ENCODE data around the gene RNF157.

- TF ChIP-seq POLR2AphosphoS5 (IDR thresholded peaks at IDR 0.05; ENCODE audit: low read depth, low read length) (no peak), TAF1 (IDR thresholded peaks at IDR 0.05; ENCODE audit: borderline replicate concordance, low read depth, low read length) (no peak), POLR2A (IDR thresholded peaks at IDR 0.05; ENCODE audit: low read depth, low read length) (no peak)
Measured at GRCh38 chr17:76104140-76104895, 136.0 kb downstream of the RNF157 start.
